Neural cell (in vitro differentiated cells): ENCODE results near the gene FAM161B. TPM values are rescaled to one million over a fixed set of nuclear protein-coding genes. Genes with fewer than 3 reads are reported as not detected.
"Not testable (repeated sequence)": the region's sequence is repeated elsewhere in the genome, so short reads cannot be mapped to it uniquely, and the experiment has no call there.

Experiments
- H2AFZ ChIP-seq: fragments of 200-600, 300-800 bp; sonication (generic), shearing (Covaris generic); 2 replicates; pipeline ENCODE4 v1.6.0; 2014; ENCODE audit warnings: low read depth, mild to moderate bottlenecking, antibody characterized with exemption, low read length, moderate library complexity
- H3F3A ChIP-seq: fragments of 200-600 bp; shearing (Covaris generic); 2 replicates; pipeline ENCODE4 v1.6.1; 2016; ENCODE audit warnings: mild to moderate bottlenecking, moderate library complexity, mixed read lengths, antibody characterized with exemption, low read length; ENCODE audit not compliant: insufficient read depth, poor library complexity, severe bottlenecking
- H3K27ac ChIP-seq: fragments of 200-600, 300-800 bp; sonication (generic), shearing (Covaris generic); 2 replicates; pipeline ENCODE4 v1.5.1; 2014; ENCODE audit warnings: mild to moderate bottlenecking, low read length, moderate library complexity
- H3K27me3 ChIP-seq: fragments of 300-800, 200-600 bp; sonication (generic), shearing (Covaris generic); 2 replicates; pipeline ENCODE4 v1.6.0; 2014; ENCODE audit warnings: mild to moderate bottlenecking, low read depth, low read length, moderate library complexity; ENCODE audit not compliant: insufficient read depth
- H3K36me3 ChIP-seq: fragments of 300-800, 200-600 bp; sonication (generic), shearing (Covaris generic); 2 replicates; pipeline ENCODE4 v1.5.1; 2014; ENCODE audit warnings: mild to moderate bottlenecking, antibody characterized with exemption, low read length, moderate library complexity; ENCODE audit not compliant: insufficient read depth
- H3K4me2 ChIP-seq: fragments of 300-800, 200-600 bp; sonication (generic), shearing (Covaris generic); 2 replicates; pipeline ENCODE4 v1.6.0; 2014; ENCODE audit warnings: mild to moderate bottlenecking, low read length
- H3K4me3 ChIP-seq: fragments of 300-800, 200-600 bp; sonication (generic), shearing (Covaris generic); 2 replicates; pipeline ENCODE4 v1.5.1; 2014; ENCODE audit warnings: mild to moderate bottlenecking, low read length, moderate library complexity
- H3K79me2 ChIP-seq: fragments of 200-600 bp; shearing (Covaris generic); replicated peaks from 2 replicates; pipeline ENCODE4 v1.6.0; 2014; ENCODE audit warnings: mild to moderate bottlenecking, low read length, moderate library complexity; ENCODE audit not compliant: insufficient read depth
- H3K9ac ChIP-seq: fragments of 300-800, 200-600 bp; sonication (generic), shearing (Covaris generic); 2 replicates; pipeline ENCODE4 v1.6.1; 2016; ENCODE audit warnings: mild to moderate bottlenecking, low read length, mixed read lengths
- H3K9me2 ChIP-seq: fragments of 200-600 bp; shearing (Covaris generic); 2 replicates; pipeline ENCODE4 v1.6.1; 2016; ENCODE audit warnings: mild to moderate bottlenecking, low read length, mixed read lengths; ENCODE audit not compliant: insufficient read depth
- H3K9me3 ChIP-seq: fragments of 200-600, 300-800 bp; sonication (generic), shearing (Covaris generic); 2 replicates; pipeline ENCODE4 v1.6.1; 2016; ENCODE audit warnings: mild to moderate bottlenecking, mixed run types, low read length, moderate library complexity, mixed read lengths
- H4K20me1 ChIP-seq: fragments of 200-600 bp; shearing (Covaris generic); 2 replicates; pipeline ENCODE4 v1.6.1; 2016; ENCODE audit warnings: mild to moderate bottlenecking, mixed run types; ENCODE audit not compliant: insufficient read depth
- EP300 ChIP-seq: fragments of 450-650 bp; conservative IDR thresholded peaks from 2 replicates; pipeline ENCODE4 v1.6.1; 2014; ENCODE audit warnings: antibody characterized with exemption, mild to moderate bottlenecking, moderate library complexity; ENCODE audit not compliant: poor library complexity, severe bottlenecking
- EZH2 ChIP-seq: fragments of 200-600, 300-800 bp; shearing (Covaris generic), sonication (generic); IDR thresholded peaks from 2 replicates; pipeline ENCODE4 v1.6.1; 2014; ENCODE audit warnings: antibody characterized with exemption, low read length, borderline replicate concordance, mild to moderate bottlenecking; ENCODE audit not compliant: insufficient read depth, poor library complexity, severe bottlenecking
- MXI1 ChIP-seq: fragments of 450-650 bp; conservative IDR thresholded peaks from 2 replicates; pipeline ENCODE4 v1.6.1; 2014; ENCODE audit warnings: antibody characterized with exemption, mild to moderate bottlenecking; ENCODE audit not compliant: poor library complexity, severe bottlenecking
- POLR2AphosphoS5 ChIP-seq: IDR thresholded peaks from 2 replicates; pipeline ENCODE4 v1.6.1; 2012
- RAD21 ChIP-seq: fragments of 450-650 bp; conservative IDR thresholded peaks from 2 replicates; pipeline ENCODE4 v1.6.1; 2014; ENCODE audit warnings: antibody characterized with exemption, mild to moderate bottlenecking, moderate library complexity
- SMC3 ChIP-seq: fragments of 450-650 bp; conservative IDR thresholded peaks from 2 replicates; pipeline ENCODE4 v1.6.1; 2014; ENCODE audit warnings: antibody characterized with exemption, mild to moderate bottlenecking, moderate library complexity; ENCODE audit not compliant: poor library complexity
- TAF1 ChIP-seq: IDR thresholded peaks from 2 replicates; pipeline ENCODE4 v1.6.1; 2012; ENCODE audit warnings: low read depth
- polyA plus RNA-seq: library from polyadenylated mRNA; depleted of rRNA; stranded (reverse); fragments of >200 nt; gene quantifications from 2 replicates; pipeline ENCODE4 v1.2.3, GENCODE V29; 2014
- TF ChIP-seq, protein P1 (sequence below): IDR thresholded peaks from 2 replicates; pipeline ENCODE4 v1.6.1; 2012; ENCODE audit warnings: borderline replicate concordance
- TF ChIP-seq, protein P2 (sequence below): fragments of 450-650 bp; IDR thresholded peaks from 2 replicates; pipeline ENCODE4 v1.5.1; 2014; ENCODE audit warnings: antibody characterized with exemption, mild to moderate bottlenecking, moderate library complexity; ENCODE audit not compliant: poor library complexity, severe bottlenecking

Gene FAM161B
- polyA plus RNA-seq, 1 donor from 2014 or later, result 12.2 TPM

DNA sequence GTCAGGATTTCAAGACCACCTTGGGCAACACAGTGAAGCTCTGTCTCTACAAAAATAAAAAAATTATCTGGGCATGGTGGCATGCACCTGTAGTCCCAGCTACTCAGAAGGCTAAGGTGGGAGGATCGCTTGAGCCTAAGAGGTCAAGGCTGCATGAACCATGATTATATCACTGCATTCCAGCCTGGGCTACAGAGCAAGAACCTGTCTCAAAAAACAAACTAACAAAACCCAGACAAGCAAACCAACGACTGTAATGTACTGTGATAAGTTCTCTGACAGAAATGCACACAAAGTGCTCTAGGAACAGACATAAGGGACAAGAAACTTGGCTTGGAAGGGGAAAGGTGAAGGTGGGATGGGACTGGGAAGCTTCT, 46.8 kb upstream of the FAM161B start:
- H2AFZ ChIP-seq, result no peak overlapping the region
- H3K4me2 ChIP-seq, result no peak overlapping the region
- no peaks in the 10 kb centered on the region for H3K9me2 ChIP-seq
- no peaks in the 10 kb centered on the region for H3K9me3 ChIP-seq
- H3K27ac ChIP-seq, result no peak overlapping the region
- no peaks in the 10 kb centered on the region for H3K27me3 ChIP-seq
- H4K20me1 ChIP-seq, result no peaks in the 10 kb centered on the region
- TF ChIP-seq, protein P1, sequence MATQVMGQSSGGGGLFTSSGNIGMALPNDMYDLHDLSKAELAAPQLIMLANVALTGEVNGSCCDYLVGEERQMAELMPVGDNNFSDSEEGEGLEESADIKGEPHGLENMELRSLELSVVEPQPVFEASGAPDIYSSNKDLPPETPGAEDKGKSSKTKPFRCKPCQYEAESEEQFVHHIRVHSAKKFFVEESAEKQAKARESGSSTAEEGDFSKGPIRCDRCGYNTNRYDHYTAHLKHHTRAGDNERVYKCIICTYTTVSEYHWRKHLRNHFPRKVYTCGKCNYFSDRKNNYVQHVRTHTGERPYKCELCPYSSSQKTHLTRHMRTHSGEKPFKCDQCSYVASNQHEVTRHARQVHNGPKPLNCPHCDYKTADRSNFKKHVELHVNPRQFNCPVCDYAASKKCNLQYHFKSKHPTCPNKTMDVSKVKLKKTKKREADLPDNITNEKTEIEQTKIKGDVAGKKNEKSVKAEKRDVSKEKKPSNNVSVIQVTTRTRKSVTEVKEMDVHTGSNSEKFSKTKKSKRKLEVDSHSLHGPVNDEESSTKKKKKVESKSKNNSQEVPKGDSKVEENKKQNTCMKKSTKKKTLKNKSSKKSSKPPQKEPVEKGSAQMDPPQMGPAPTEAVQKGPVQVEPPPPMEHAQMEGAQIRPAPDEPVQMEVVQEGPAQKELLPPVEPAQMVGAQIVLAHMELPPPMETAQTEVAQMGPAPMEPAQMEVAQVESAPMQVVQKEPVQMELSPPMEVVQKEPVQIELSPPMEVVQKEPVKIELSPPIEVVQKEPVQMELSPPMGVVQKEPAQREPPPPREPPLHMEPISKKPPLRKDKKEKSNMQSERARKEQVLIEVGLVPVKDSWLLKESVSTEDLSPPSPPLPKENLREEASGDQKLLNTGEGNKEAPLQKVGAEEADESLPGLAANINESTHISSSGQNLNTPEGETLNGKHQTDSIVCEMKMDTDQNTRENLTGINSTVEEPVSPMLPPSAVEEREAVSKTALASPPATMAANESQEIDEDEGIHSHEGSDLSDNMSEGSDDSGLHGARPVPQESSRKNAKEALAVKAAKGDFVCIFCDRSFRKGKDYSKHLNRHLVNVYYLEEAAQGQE, result no peak
- TF ChIP-seq TAF1, result no peak
- TF ChIP-seq MXI1, result no peak
- TF ChIP-seq EP300, result no peak
- TF ChIP-seq, protein P2, sequence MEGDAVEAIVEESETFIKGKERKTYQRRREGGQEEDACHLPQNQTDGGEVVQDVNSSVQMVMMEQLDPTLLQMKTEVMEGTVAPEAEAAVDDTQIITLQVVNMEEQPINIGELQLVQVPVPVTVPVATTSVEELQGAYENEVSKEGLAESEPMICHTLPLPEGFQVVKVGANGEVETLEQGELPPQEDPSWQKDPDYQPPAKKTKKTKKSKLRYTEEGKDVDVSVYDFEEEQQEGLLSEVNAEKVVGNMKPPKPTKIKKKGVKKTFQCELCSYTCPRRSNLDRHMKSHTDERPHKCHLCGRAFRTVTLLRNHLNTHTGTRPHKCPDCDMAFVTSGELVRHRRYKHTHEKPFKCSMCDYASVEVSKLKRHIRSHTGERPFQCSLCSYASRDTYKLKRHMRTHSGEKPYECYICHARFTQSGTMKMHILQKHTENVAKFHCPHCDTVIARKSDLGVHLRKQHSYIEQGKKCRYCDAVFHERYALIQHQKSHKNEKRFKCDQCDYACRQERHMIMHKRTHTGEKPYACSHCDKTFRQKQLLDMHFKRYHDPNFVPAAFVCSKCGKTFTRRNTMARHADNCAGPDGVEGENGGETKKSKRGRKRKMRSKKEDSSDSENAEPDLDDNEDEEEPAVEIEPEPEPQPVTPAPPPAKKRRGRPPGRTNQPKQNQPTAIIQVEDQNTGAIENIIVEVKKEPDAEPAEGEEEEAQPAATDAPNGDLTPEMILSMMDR, result no peak
- no peak for TF ChIP-seq EZH2
- TF ChIP-seq POLR2AphosphoS5, result no peak
- TF ChIP-seq SMC3, result no peak
- TF ChIP-seq RAD21, result no peak
- no peaks in the 10 kb centered on the region for H3K36me3 ChIP-seq
- H3K79me2 ChIP-seq, result no peaks in the 10 kb centered on the region
- no peaks in the 10 kb centered on the region for H3F3A ChIP-seq
- no peak overlapping the region for H3K9ac ChIP-seq
- H3K4me3 ChIP-seq, result no peak overlapping the region

DNA sequence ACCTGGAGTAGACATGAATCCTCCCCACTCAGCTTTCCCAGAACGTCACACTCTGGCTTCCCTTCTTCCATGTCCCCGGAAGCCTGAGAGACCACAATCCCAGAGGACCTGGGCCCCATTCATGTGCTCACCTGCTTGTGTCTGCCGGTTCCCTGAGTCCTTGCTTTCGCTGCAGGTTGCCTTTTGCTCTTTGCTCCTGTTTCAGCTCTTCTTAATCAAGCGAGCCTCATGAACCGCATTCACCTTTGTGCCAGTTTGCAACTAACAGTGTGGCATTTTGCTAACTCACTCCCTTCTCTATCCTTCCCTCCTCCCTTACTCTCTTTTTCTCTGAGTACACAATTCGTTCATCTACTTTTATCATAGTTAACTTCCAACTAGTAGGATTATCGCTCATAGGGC, 46.1 kb upstream of the FAM161B start:
- TF ChIP-seq RAD21 (no peak), EZH2 (no peak), POLR2AphosphoS5 (no peak), MXI1 (no peak), TAF1 (no peak), SMC3 (no peak)
- TF ChIP-seq, protein P2, result no peak
- Histone ChIP-seq H3K4me3 (no peak overlapping the region), H3K27ac (no peak overlapping the region), H3K4me2 (no peak overlapping the region), H3K9me3 (no peaks in the 10 kb centered on the region), H3F3A (no peaks in the 10 kb centered on the region), H3K79me2 (no peaks in the 10 kb centered on the region), H3K9ac (no peak overlapping the region), H3K27me3 (no peaks in the 10 kb centered on the region), H2AFZ (no peak overlapping the region), H3K9me2 (no peaks in the 10 kb centered on the region), H3K36me3 (no peaks in the 10 kb centered on the region), H4K20me1 (no peaks in the 10 kb centered on the region)

DNA sequence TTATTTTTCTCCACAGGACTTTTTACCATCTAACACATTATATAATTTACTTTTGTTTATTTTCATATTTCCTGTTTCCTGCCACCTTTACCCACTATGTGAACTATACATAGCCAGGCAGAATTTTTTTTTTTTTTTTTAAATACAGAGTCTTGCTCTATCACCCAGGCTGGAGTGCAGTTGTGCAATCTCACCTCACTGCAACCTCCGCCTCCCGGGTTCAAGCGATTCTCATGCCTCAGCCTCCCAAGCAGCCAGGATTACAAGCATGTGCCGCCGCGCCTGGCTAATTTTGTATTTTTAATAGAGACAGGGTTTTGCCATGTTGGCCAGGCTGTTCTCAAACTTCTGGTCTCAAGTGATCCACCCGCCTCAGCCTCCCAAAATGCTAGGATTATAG, 45.0 kb upstream of the FAM161B start:
- H3K9me2 ChIP-seq, H3K27ac ChIP-seq, H3K9me3 ChIP-seq, H3K4me3 ChIP-seq, H3K4me2 ChIP-seq, H2AFZ ChIP-seq, H3K9ac ChIP-seq, H3K27me3 ChIP-seq, H4K20me1 ChIP-seq, H3F3A ChIP-seq, H3K79me2 ChIP-seq, H3K36me3 ChIP-seq: not testable (repeated sequence)
